GM18867 (cell line): Measurements from ENCODE around the gene UNC93A.
"Not testable (repeated sequence)": the region's sequence is repeated elsewhere in the genome, so short reads cannot be mapped to it uniquely, and the experiment has no call there.

Experiments
- ATAC-seq: cut with Tn5 transposase; IDR thresholded peaks from one replicate; pipeline ENCODE4 v1.9.1; 2021; ENCODE audit warnings: mild to moderate bottlenecking, moderate library complexity; ENCODE audit not compliant: unreplicated experiment

The UNC93A gene

GRCh38 chr6:167290786-167291622, at the start of gene UNC93A:
UNC93A (plus strand) TSS chr6:167291315; CDS start chr6:167291490, 175 bp downstream.
- ATAC-seq: no peak

GRCh38 chr6:167241321-167242134, 49.6 kb upstream of the UNC93A start:
- ATAC-seq: not testable (repeated sequence)

- not testable (repeated sequence) for ATAC-seq
Observed at GRCh38 chr6:167242135-167242506, 49.0 kb upstream of the UNC93A start.

- ATAC-seq: not testable (repeated sequence)
Observed at GRCh38 chr6:167242511-167243051, 48.5 kb upstream of the UNC93A start.

GRCh38 chr6:167244064-167244960, 46.8 kb upstream of the UNC93A start:
- ATAC-seq: no peak

GRCh38 chr6:167244991-167245390, 46.1 kb upstream of the UNC93A start:
- ATAC-seq: no peak

- no peak for ATAC-seq
Observed at GRCh38 chr6:167245591-167245990, 45.5 kb upstream of the UNC93A start.

GRCh38 chr6:167247814-167248595, 43.1 kb upstream of the UNC93A start:
- ATAC-seq: no peak

- ATAC-seq: not testable (repeated sequence)
Observed at GRCh38 chr6:167248878-167249455, 42.1 kb upstream of the UNC93A start.

- ATAC-seq: no peak
Observed at GRCh38 chr6:167252271-167252670, 38.8 kb upstream of the UNC93A start.

- no peak for ATAC-seq
Observed at GRCh38 chr6:167255918-167256553, 35.1 kb upstream of the UNC93A start.

- ATAC-seq: no peak
Observed at GRCh38 chr6:167258646-167259045, 32.5 kb upstream of the UNC93A start.

GRCh38 chr6:167266057-167266829, 24.9 kb upstream of the UNC93A start:
- not testable (repeated sequence) for ATAC-seq

GRCh38 chr6:167266830-167267555, 24.1 kb upstream of the UNC93A start:
- ATAC-seq: no peak

GRCh38 chr6:167267556-167267898, 23.6 kb upstream of the UNC93A start:
- not testable (repeated sequence) for ATAC-seq

- no peak for ATAC-seq
Observed at GRCh38 chr6:167267921-167268401, 23.2 kb upstream of the UNC93A start.

GRCh38 chr6:167268683-167269280, 22.3 kb upstream of the UNC93A start:
- ATAC-seq: no peak
